Glomerular endothelial cell (primary cell): ENCODE measurements around the gene TBATA. TPM values are rescaled to one million over a fixed set of nuclear protein-coding genes. Genes with fewer than 3 reads are reported as not detected.

Source experiments
- DNase-seq: peaks from one replicate; pipeline ENCODE4 v3.0.0-alpha.2; 2011; ENCODE audit warnings: low read depth, low spot score; ENCODE audit errors: extremely low read depth
- total RNA-seq: library from RNA; depleted of rRNA; stranded (reverse); fragments of >200 nt; gene quantifications from 2 replicates; pipeline ENCODE4 v1.2.3, GENCODE V29; 2015

TBATA gene
- total RNA-seq, 1 donor from 2014 or later: not detected

DNA sequence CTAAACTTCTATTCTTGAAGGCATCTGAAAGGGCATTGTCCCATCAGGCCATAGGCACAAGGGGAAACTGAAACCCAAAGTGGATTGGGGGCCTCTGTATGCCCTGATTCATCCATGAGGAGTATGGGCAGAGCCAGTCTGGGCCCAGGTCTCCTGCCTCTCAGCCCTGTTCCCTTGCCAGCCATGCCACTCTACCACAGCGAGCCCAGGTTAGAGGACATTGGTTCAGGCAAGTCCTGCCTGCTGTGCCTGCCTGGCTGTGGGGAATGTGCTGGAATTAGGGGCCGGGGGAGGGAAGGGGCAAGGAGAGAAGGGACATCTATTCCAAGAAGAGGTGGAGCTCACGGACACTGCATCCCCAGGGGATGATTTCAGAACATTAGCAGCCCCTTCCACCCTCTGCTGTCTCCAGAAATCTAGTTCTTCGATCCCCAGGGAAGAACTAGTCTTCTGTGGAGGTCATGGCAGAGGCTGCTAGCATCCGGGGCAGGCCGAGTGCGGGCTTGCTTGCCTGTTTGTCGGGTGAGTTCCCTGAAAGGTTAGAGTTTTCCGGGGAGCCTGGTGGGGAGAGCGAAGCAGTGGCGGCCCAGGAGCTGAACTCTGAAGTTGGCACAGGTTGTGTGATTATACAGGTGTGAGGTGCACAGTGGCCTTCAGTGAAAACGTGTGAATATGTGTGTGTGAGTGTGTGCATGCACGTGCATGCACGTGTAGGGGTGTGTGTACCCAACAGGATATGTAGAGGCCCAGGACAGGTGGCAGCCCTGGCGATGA, 37.8 kb downstream of the TBATA start:
- DNase-seq: no peak

DNA sequence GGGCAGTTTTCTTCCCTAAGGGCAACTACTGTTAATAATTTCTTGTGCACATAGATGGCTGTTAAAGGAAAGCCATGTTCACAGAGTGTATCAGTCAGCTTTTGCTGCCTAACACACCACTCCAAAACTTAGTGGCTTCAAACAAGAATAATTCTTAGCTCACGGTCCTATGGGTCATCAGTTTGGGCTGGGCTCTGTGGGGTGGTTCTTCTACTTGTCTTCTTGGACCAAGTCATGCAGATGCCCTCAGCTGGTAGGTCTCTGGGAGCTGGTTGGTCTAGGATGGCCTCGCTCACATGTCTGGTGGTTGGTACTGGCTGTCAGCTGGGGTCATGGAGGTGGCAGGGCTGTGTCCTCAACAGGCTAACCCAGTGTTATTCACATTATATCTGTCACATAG, 39.6 kb downstream of the TBATA start:
- no peak for DNase-seq

GRCh38 chr10:70744617-70745143, 40.5 kb downstream of the TBATA start:
- DNase-seq: no peak

DNA sequence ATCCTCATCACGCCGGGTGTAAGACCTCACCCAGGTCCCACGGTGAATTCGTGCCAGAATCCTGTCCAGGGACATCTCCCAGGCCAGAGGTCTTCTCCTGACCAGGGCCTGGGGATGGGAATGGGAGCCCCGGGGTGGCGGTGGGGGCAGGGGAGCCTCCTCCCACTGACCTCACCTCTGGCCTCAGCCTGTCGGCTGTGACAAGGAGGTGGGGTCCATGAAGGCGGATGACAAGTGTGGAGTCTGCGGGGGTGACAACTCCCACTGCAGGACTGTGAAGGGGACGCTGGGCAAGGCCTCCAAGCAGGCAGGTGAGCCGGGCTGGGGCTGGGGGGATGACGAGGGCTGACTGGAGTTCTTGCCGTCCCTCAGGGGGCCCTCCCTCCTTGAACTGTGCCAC, 41.3 kb downstream of the TBATA start:
- no peak for DNase-seq

- no peak for DNase-seq
Measured at GRCh38 chr10:70743430-70743788, 41.8 kb downstream of the TBATA start.

GRCh38 chr10:70742537-70743429, 42.4 kb downstream of the TBATA start:
- no peak for DNase-seq

- DNase-seq: no peak
Measured at GRCh38 chr10:70740406-70741288, 44.5 kb downstream of the TBATA start.

GRCh38 chr10:70738761-70739121, 46.4 kb downstream of the TBATA start:
- DNase-seq: no peak

GRCh38 chr10:70738006-70738760, 47.0 kb downstream of the TBATA start:
- DNase-seq: no peak

DNA sequence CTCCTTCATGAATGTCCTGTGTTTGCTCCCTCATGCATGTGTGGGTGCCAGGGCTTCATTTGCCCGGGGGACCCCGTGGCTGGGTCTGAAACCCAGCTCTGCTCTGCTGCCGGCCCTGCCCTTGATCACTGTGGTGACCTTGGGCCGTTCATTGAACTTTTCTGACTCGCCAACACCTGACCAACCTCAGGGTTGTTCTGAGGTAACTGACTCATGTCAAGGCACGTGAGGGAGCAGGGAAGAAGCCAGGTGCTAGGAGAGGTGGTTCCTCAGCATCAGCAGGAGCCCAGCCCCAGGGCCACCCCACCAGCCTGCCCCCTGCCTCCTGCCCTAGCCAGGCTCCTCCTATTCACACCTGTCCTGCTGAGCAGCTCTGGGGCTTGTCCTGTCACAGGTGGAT, 47.9 kb downstream of the TBATA start:
- DNase-seq: no peak

DNA sequence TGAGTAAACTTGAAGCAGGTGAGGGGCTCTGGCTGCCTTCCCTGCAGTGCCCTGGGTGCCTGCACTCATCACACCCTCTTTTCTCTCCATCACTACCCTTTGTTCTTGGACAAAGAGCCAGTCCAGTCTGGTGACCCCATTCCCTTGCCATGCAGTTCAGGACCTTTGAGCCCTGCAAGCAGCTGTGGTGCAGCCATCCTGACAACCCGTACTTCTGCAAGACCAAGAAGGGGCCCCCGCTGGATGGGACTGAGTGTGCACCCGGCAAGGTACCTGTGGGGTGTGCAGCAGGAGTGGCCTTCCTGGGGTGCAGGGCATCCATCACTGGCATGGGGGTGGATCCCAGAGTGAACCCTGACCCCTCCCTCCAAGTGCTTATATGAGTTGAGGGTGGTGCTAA, 48.7 kb downstream of the TBATA start:
- DNase-seq: no peak

GRCh38 chr10:70735161-70735560, 50.0 kb downstream of the TBATA start:
- DNase-seq: no peak

GRCh38 chr10:70733051-70733450, 52.1 kb downstream of the TBATA start:
- no peak for DNase-seq

GRCh38 chr10:70732569-70732968, 52.6 kb downstream of the TBATA start:
- DNase-seq: no peak

- no peak for DNase-seq
Measured at GRCh38 chr10:70730955-70731354, 54.2 kb downstream of the TBATA start.

- DNase-seq: no peak
Measured at GRCh38 chr10:70729763-70730357, 55.3 kb downstream of the TBATA start.

- DNase-seq: no peak
Measured at GRCh38 chr10:70728328-70728727, 56.8 kb downstream of the TBATA start.

- no peak for DNase-seq
Measured at GRCh38 chr10:70726909-70727495, 58.2 kb downstream of the TBATA start.

GRCh38 chr10:70723771-70724170, 61.4 kb downstream of the TBATA start:
- DNase-seq: no peak
